Measurements from ENCODE around the gene TXN2. TPM values are rescaled to one million over a fixed set of nuclear protein-coding genes. Genes with fewer than 3 reads are reported as not detected.

TXN2 gene
- total RNA-seq, 1 donor from 2014 or later: 67.3 TPM

DNA sequence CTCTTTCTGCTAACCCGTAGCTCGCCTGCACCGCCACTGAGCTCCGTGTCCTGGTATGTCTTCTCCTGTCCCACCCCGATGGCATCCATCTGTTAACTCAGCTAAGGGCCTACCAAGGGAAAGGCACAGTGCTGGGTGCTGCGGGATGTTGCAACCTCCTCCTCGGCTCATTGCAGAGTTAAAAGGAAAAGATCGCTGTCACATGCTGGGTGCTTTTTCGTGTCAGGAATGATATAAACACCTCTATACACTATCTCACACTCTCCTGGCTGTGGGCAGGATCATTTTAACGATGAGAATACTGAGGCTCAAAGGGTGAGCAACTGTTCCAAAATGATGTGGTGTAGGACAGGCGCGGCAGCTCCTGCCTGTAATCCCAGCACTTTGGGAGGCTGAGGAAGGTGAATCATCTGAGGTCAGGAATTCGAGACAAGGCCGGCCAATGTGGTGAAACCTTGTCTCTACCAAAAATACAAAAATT is 10.1 kb downstream of the TXN2 start:
- no peak overlapping the region for H3K4me3 Mint-ChIP-seq (ENCODE audit: unreplicated experiment)
- no peaks in the 10 kb centered on the region for H3K27me3 Mint-ChIP-seq (ENCODE audit: unreplicated experiment)
- H3K27ac Mint-ChIP-seq (ENCODE audit: unreplicated experiment): no peak overlapping the region
- H3K9me3 Mint-ChIP-seq (ENCODE audit: unreplicated experiment): no peaks in the 10 kb centered on the region
- peaks cover 17% of the 10 kb centered on the region for H3K4me1 Mint-ChIP-seq (ENCODE audit: unreplicated experiment)
- H3K36me3 Mint-ChIP-seq (ENCODE audit: low read depth, unreplicated experiment): peaks cover 16% of the 10 kb centered on the region
- no peak for DNase-seq (ENCODE audit: low spot score)
- TF ChIP-seq, protein P1, sequence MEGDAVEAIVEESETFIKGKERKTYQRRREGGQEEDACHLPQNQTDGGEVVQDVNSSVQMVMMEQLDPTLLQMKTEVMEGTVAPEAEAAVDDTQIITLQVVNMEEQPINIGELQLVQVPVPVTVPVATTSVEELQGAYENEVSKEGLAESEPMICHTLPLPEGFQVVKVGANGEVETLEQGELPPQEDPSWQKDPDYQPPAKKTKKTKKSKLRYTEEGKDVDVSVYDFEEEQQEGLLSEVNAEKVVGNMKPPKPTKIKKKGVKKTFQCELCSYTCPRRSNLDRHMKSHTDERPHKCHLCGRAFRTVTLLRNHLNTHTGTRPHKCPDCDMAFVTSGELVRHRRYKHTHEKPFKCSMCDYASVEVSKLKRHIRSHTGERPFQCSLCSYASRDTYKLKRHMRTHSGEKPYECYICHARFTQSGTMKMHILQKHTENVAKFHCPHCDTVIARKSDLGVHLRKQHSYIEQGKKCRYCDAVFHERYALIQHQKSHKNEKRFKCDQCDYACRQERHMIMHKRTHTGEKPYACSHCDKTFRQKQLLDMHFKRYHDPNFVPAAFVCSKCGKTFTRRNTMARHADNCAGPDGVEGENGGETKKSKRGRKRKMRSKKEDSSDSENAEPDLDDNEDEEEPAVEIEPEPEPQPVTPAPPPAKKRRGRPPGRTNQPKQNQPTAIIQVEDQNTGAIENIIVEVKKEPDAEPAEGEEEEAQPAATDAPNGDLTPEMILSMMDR (IDR thresholded peaks at IDR 0.05; ENCODE audit: unreplicated experiment): no peak

DNA sequence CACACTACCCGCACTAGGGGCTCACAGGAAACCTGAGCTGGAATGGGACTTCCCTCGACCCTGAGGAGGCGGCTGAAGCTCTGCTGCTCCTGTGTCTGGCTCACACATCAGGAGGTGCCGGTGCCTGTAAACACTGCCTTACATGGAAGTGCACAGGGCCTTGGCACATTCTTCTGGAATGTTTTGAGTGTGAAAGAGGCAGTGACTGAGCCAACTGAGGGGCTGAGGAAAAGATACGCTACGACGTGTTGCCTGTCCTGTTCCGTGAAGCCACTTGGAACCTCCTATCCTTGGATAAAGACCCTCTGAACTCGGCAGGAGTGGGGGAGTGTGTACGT is 10.5 kb downstream of the TXN2 start:
- DNase-seq (ENCODE audit: low spot score): no peak
- no peaks in the 10 kb centered on the region for H3K27me3 Mint-ChIP-seq (ENCODE audit: unreplicated experiment)
- peaks cover 17% of the 10 kb centered on the region for H3K4me1 Mint-ChIP-seq (ENCODE audit: unreplicated experiment)
- no peak overlapping the region for H3K27ac Mint-ChIP-seq (ENCODE audit: unreplicated experiment)
- no peaks in the 10 kb centered on the region for H3K9me3 Mint-ChIP-seq (ENCODE audit: unreplicated experiment)
- peaks cover 15% of the 10 kb centered on the region for H3K36me3 Mint-ChIP-seq (ENCODE audit: low read depth, unreplicated experiment)
- TF ChIP-seq, protein P1 (IDR thresholded peaks at IDR 0.05; ENCODE audit: unreplicated experiment): no peak
- no peak overlapping the region for H3K4me3 Mint-ChIP-seq (ENCODE audit: unreplicated experiment)

DNA sequence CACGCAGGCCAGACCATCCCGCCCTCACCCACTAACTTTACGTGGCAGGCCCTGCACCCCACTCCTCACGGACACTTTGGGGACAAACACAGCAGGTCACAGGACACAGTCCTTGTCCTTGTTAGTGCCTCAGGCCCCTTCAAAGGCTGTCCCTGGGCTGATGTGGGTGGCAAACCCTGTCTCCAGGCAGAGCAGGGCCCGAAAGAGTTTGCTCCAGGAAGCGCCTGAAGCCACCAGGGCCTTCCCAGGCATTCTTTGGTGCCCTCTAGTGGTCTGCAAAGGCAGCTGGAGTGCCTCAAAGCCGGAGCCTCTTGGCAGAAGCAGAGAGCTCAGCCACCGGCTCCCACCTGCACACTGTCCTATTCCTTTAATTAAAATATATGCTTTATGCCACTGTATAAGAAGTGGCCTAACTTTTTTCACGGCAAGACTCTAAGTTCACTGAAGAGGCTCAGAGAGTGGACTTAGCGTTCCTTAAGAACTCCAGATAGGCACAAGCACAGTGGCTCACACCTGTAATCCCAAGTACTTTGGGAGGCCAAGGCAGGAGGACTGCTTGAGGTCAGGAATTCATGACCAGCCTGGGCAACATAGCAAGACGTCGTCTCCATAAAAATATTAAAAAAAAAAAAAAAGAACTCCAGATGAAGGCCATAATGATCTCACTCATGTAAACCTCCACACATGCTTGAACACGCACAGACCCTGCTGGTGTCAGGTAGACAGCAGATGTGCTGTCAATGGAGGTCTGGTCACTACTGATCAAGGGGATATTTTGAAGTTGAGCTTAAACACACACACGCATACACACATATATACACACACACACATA is 11.1 kb downstream of the TXN2 start:
- Mint-ChIP-seq H3K27me3 (ENCODE audit: unreplicated experiment) (no peaks in the 10 kb centered on the region), H3K9me3 (ENCODE audit: unreplicated experiment) (no peaks in the 10 kb centered on the region), H3K4me3 (ENCODE audit: unreplicated experiment) (no peak overlapping the region), H3K36me3 (ENCODE audit: low read depth, unreplicated experiment) (peaks cover 13% of the 10 kb centered on the region), H3K4me1 (ENCODE audit: unreplicated experiment) (peaks cover 17% of the 10 kb centered on the region), H3K27ac (ENCODE audit: unreplicated experiment) (peak overlapping the region; percentile 36)
- DNase-seq (ENCODE audit: low spot score): peak; percentile 84
- TF ChIP-seq, protein P1 (IDR thresholded peaks at IDR 0.05; ENCODE audit: unreplicated experiment): peak; percentile 80

- Mint-ChIP-seq H3K27me3 (ENCODE audit: unreplicated experiment) (no peaks in the 10 kb centered on the region), H3K27ac (ENCODE audit: unreplicated experiment) (no peak overlapping the region), H3K9me3 (ENCODE audit: unreplicated experiment) (no peaks in the 10 kb centered on the region), H3K4me3 (ENCODE audit: unreplicated experiment) (no peak overlapping the region), H3K4me1 (ENCODE audit: unreplicated experiment) (peaks cover 12% of the 10 kb centered on the region), H3K36me3 (ENCODE audit: low read depth, unreplicated experiment) (peaks cover 9% of the 10 kb centered on the region)
- DNase-seq (ENCODE audit: low spot score): no peak
- TF ChIP-seq, protein P1 (IDR thresholded peaks at IDR 0.05; ENCODE audit: unreplicated experiment): no peak
Measured at GRCh38 chr22:36469094-36469710, 12.2 kb downstream of the TXN2 start.

- peaks cover 3% of the 10 kb centered on the region for H3K27me3 Mint-ChIP-seq (ENCODE audit: unreplicated experiment)
- H3K4me1 Mint-ChIP-seq (ENCODE audit: unreplicated experiment): peaks cover 6% of the 10 kb centered on the region
- DNase-seq (ENCODE audit: low spot score): no peak
- no peak overlapping the region for H3K4me3 Mint-ChIP-seq (ENCODE audit: unreplicated experiment)
- peaks cover 9% of the 10 kb centered on the region for H3K36me3 Mint-ChIP-seq (ENCODE audit: low read depth, unreplicated experiment)
- no peaks in the 10 kb centered on the region for H3K9me3 Mint-ChIP-seq (ENCODE audit: unreplicated experiment)
- no peak overlapping the region for H3K27ac Mint-ChIP-seq (ENCODE audit: unreplicated experiment)
- TF ChIP-seq, protein P1 (IDR thresholded peaks at IDR 0.05; ENCODE audit: unreplicated experiment): no peak
Measured at GRCh38 chr22:36467946-36468345, 13.5 kb downstream of the TXN2 start.
